Stomach (tissue), 19 donors: ENCODE data around the gene AVPR2. TPM values are rescaled to one million over a fixed set of nuclear protein-coding genes. Genes with fewer than 3 reads are reported as not detected.

Source experiments
- DNase-seq, 2 donors: peaks; one replicate each; pipeline versions ENCODE4 v3.0.0 to v3.0.0-alpha.2; 2013 to 2019
- H3K27ac ChIP-seq, 5 donors: fragments of 200-600 bp in 4 of 5; sonication (generic) in 4 of 5; one replicate each; pipeline ENCODE4 v1.5.1; 2013 to 2019; ENCODE audit warnings: mild to moderate bottlenecking in 1 of 5, moderate library complexity in 1 of 5
- H3K27me3 ChIP-seq, 3 donors: fragments of 200-600 bp; sonication (generic); one replicate each; pipeline ENCODE4 v1.5.1; 2017 to 2019; ENCODE audit warnings: mixed run types in 1 of 3
- H3K36me3 ChIP-seq, 4 donors: fragments of 200-600 bp; sonication (generic); 1 replicate in 3 of 4; 2 replicates in 1 of 4; pipeline ENCODE4 v1.5.1; 2016 to 2019
- H3K4me1 ChIP-seq, 4 donors: fragments of 200-600 bp; sonication (generic); one replicate each; pipeline ENCODE4 v1.5.1; 2016 to 2019
- H3K4me3 ChIP-seq, 4 donors: fragments of 200-600 bp; sonication (generic) in 3 of 4; one replicate each; pipeline ENCODE4 v1.5.1; 2016 to 2019; ENCODE audit warnings: mild to moderate bottlenecking in 1 of 4
- H3K9me3 ChIP-seq, 4 donors: fragments of 200-600 bp; sonication (generic); one replicate each; pipeline ENCODE4 v1.5.1; 2016 to 2019
- EP300 ChIP-seq: sonication (generic); formaldehyde crosslinking; IDR thresholded peaks from one replicate; pipeline ENCODE4 v1.6.1; 2017; ENCODE audit warnings: antibody characterized with exemption
- POLR2A ChIP-seq, 4 donors: fragments of 450-650 bp; IDR thresholded peaks; one replicate each; pipeline ENCODE4 v1.6.1; 2016; ENCODE audit warnings: antibody characterized with exemption in 4 of 4, control low read depth in 2 of 4, mild to moderate bottlenecking in 1 of 4, moderate library complexity in 1 of 4
- POLR2AphosphoS5 ChIP-seq, 3 donors: sonication (generic); formaldehyde crosslinking; IDR thresholded peaks; one replicate each; pipeline ENCODE4 v1.6.1; 2016; ENCODE audit warnings: antibody characterized with exemption in 3 of 3
- WGBS, 5 donors: extraction: QIAGEN DNeasy Blood & Tissue Kit in 3 of 5; methylation state at CpG; one replicate each; pipeline versions ENCODE4 v1.1.5 to v1.1.7; 2013 to 2018; 5-methylcytosine and 5-hydroxymethylcytosine counted together
- intact Hi-C: fragments of 100-400 bp; cut with DNase I; formaldehyde crosslinking; loops from one replicate; pipeline ENCODE4 v1.15.1; 2023; ENCODE audit warnings: low total_unique reads
- long read RNA-seq, 10 donors: transcript quantifications; one replicate each; lab custom pipeline, GENCODE V29; 2026
- polyA plus RNA-seq, 3 donors: library from polyadenylated mRNA; stranded (reverse); fragments of 200-250 nt; gene quantifications; one replicate each; pipeline ENCODE4 v1.2.3, GENCODE V29; 2013
- total RNA-seq, 5 donors: library from RNA; depleted of rRNA; stranded (reverse); fragments of >200 nt; gene quantifications; one replicate each; pipeline versions ENCODE4 v1.1.0 to v1.2.3, GENCODE V29; 2014 to 2016
- TF ChIP-seq, protein P1 (sequence below), 7 experiments: fragments of 450-650 bp in 4 of 7; fragments of 200-600 bp in 3 of 7; sonication (generic) in 3 of 7; IDR thresholded peaks; one replicate each; pipeline ENCODE4 v1.5.1; 2016 to 2019; ENCODE audit warnings: antibody characterized with exemption in 7 of 7, control low read depth in 2 of 7, mild to moderate bottlenecking in 1 of 7
- donor health status: healthy with polysubstance abuse.
- donor health status: Bipolar disorder and iron deficiency.
- donor health status: healthy.

Gene AVPR2
- total RNA-seq = under 1 TPM in 1 of 5 donors, not detected in 4; 0.37 TPM
- 1 to 10 TPM in 2 of 3 donors, under 1 TPM in 1; 0.19 to 1.4 (median 1.1) TPM for polyA plus RNA-seq
- long read RNA-seq, donor 1 = 0 reads
- long read RNA-seq, donor 2, partial matches to known transcripts = 0 of 1 reads
- long read RNA-seq, donor 2, other reads (novel, unspliced or antisense) = 0 of 1 reads
- long read RNA-seq, donor 3 = 0 reads
- long read RNA-seq, donor 4 = 0 reads
- long read RNA-seq, donor 5 = 0 reads
- long read RNA-seq, donor 6 = 0 reads
- long read RNA-seq, donor 7 = 0 reads
- long read RNA-seq, donor 8 = 0 reads
- long read RNA-seq, donor 9 = 0 reads
- long read RNA-seq, donor 10 = 0 reads

DNA sequence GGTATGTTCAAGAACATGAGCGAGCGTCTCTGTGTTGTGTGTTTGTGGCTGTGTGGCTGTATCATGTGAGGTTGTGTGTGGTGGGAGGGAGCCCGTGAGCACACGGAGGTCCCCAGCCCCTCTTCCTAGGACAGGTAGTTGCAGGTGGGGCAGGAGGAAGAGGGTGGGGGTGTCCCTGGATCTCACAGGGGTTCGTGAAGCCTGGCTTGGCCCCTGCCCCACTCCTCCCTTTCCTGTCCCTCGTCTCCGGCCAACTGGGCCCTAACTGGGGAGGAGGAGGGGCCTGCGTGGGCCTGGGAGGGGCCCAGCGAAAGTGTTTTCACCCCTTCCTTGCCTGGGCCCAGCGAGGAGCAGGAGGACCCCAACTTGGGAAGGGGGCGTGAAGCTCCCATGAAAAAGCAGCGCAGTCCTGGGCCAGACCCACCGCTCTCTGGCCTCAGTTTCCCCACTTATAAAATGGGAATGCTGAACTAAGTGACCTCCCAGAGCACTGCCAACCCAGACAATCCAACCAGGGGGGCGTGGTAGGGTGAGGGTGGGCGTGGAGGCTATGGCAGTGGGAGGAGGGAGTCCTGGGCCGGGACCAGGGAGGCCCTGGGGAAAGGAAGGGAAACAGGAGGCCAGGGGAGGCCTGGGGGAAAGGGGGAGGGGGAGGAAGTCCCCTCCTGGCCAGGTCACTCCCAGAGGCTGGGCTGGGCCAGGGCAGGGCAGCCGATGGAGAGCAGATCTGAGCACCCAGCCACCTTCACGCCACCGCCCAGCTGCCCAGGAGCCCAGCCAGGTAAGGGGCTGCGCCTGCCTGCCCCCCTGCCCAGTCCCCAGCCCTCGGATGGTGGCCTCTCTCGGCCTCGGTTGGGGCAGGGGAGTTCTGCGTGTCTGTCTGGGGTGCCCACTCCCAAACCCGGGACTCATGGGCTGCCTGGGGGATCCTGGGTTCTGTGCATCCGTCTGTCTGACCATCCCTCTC lies at the start of gene AVPR2:
TSS of gene AVPR2 (plus strand) at position 683 of the 967 bp plus-strand sequence. CDS start 473 bp downstream, outside the sequence.
- H3K4me1 ChIP-seq = peaks cover 0 to 28% (median 9%) of the 10 kb centered on the region in 4 donors
- peaks cover 0 to 1% (median 0%) of the 10 kb centered on the region in 4 donors for H3K9me3 ChIP-seq
- H3K36me3 ChIP-seq = no peaks in the 10 kb centered on the region
- no peak for DNase-seq
- peaks cover 0 to 32% (median 0%) of the 10 kb centered on the region in 3 donors for H3K27me3 ChIP-seq
- WGBS, 5 donors = 22 to 50% (median 38%) methylated on average over 10 to 26 of the region's 26 CpGs
- intact Hi-C loops = no loop called here
- H3K27ac ChIP-seq = peak within 1 kb of the TSS in 3 of 5 donors; percentile 8 to 39 (median 22)
- TF ChIP-seq POLR2A (IDR thresholded peaks at IDR 0.05) = no peak
- TF ChIP-seq POLR2AphosphoS5 (IDR thresholded peaks at IDR 0.05) = no peak
- TF ChIP-seq EP300 = no peak
- TF ChIP-seq, protein P1, sequence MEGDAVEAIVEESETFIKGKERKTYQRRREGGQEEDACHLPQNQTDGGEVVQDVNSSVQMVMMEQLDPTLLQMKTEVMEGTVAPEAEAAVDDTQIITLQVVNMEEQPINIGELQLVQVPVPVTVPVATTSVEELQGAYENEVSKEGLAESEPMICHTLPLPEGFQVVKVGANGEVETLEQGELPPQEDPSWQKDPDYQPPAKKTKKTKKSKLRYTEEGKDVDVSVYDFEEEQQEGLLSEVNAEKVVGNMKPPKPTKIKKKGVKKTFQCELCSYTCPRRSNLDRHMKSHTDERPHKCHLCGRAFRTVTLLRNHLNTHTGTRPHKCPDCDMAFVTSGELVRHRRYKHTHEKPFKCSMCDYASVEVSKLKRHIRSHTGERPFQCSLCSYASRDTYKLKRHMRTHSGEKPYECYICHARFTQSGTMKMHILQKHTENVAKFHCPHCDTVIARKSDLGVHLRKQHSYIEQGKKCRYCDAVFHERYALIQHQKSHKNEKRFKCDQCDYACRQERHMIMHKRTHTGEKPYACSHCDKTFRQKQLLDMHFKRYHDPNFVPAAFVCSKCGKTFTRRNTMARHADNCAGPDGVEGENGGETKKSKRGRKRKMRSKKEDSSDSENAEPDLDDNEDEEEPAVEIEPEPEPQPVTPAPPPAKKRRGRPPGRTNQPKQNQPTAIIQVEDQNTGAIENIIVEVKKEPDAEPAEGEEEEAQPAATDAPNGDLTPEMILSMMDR (IDR thresholded peaks at IDR 0.05) = no peak
- peak within 1 kb of the TSS in 1 of 4 donors; percentile 22 for H3K4me3 ChIP-seq

DNA sequence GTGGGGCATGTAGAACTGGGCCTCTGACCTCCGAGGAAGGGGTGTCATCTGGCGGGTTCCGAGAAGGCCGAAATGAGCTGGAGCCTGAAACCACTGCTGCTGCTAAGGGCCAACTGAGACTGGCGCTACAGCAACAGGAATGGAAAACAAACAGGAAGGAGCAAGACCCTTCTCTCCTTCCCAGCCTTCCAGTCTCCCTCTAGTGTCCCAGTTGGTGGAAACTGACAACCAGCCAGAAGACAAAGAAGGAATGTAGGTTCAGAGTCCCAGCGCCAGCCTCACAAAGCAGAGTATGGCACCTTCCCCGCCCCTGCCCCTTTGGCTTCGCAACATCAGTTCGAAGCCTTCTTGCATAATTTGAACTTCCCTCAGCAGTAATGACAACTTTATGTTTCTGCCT lies 49.8 kb upstream of the AVPR2 start:
- intact Hi-C loops = no loop called here
- Histone ChIP-seq H3K27me3 (peaks cover 0 to 24% (median 7%) of the 10 kb centered on the region in 3 donors), H3K36me3 (no peaks in the 10 kb centered on the region), H3K4me3 (no peak overlapping the region), H3K4me1 (no peaks in the 10 kb centered on the region), H3K9me3 (peaks cover 0 to 6% (median 2%) of the 10 kb centered on the region in 4 donors), H3K27ac (no peak overlapping the region)
- WGBS, 5 donors = 66 to 88% (median 80%) methylated on average over 6 to 9 of the region's 9 CpGs
- no peak for DNase-seq
- TF ChIP-seq POLR2A (IDR thresholded peaks at IDR 0.05) (no peak), EP300 (no peak), POLR2AphosphoS5 (IDR thresholded peaks at IDR 0.05) (no peak)
- TF ChIP-seq, protein P1 (IDR thresholded peaks at IDR 0.05) = no peak

DNA sequence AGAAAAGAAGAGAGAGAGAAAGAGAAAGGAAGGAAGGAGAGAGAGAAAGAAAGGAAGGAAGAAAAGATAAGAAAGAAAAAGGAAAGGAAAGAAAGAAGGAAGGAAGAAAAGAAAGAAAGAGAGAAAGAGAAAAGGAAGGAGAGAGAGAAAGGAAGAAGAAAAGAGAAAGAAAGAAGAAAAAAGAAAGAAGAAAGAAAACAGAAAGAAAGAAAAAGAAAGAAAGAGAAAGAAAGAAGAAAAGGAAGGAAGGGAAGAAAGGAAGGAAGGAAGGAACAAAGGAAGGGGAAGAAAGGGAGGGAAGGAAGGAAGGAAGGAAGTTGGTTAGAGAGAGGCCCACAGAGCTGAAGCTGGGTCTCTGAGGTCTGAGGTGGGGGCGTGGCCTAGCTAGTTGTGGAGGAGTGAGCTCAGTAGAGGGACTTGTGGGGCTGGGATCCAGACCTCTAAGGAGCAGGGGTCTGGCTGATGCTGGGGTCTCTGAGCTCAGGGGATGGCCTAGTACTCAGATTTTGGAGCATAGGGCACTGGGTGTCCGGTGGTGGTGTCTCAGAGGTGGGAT lies 47.0 kb upstream of the AVPR2 start:
- Histone ChIP-seq H3K4me3 (no peak overlapping the region), H3K36me3 (no peaks in the 10 kb centered on the region), H3K27ac (no peak overlapping the region), H3K9me3 (peaks cover 0 to 6% (median 2%) of the 10 kb centered on the region in 4 donors), H3K27me3 (peaks cover 0 to 19% (median 12%) of the 10 kb centered on the region in 3 donors), H3K4me1 (no peaks in the 10 kb centered on the region)
- no peak for DNase-seq
- intact Hi-C loops = no loop called here
- 49 to 77% (median 57%) methylated on average over 2 of the region's 2 CpGs for WGBS, 5 donors
- no peak for TF ChIP-seq POLR2A (IDR thresholded peaks at IDR 0.05)

DNA sequence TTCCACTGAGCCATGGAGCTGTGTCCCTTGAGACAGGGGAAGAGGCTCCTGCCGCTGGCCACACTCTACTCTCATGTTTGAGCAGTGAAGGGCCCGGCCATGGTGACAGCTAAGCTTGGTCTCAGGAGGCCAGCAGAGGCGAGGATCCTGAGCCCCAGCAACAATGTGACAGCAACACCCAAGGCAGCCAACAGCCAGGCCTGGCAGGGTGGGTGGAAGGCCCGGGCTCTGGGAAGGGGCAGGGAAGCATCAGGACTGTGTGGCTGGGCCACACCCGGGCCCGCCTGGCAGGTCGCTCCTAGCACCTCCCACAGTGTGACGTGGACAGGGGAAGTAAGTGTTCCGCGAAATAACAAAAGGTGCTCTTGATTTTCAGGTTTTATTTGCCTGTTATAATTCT lies 43.3 kb upstream of the AVPR2 start:
- Histone ChIP-seq H3K9me3 (peaks cover 0 to 6% (median 0%) of the 10 kb centered on the region in 4 donors), H3K4me1 (no peaks in the 10 kb centered on the region), H3K27me3 (peaks cover 0 to 36% (median 13%) of the 10 kb centered on the region in 3 donors), H3K27ac (no peak overlapping the region), H3K4me3 (no peak overlapping the region), H3K36me3 (no peaks in the 10 kb centered on the region)
- WGBS, 5 donors = 35 to 82% (median 62%) methylated on average over 6 to 10 of the region's 10 CpGs
- TF ChIP-seq POLR2A (IDR thresholded peaks at IDR 0.05) (no peak), POLR2AphosphoS5 (IDR thresholded peaks at IDR 0.05) (no peak), EP300 (no peak)
- TF ChIP-seq, protein P1 (IDR thresholded peaks at IDR 0.05) = no peak
- intact Hi-C loops = no loop called here
- peak in 1 of 2 donors; percentile 55 for DNase-seq
